Activated CD8-positive, alpha-beta T cell treated with anti-CD3 and anti-CD28 coated beads for 36 hours (primary cell): ENCODE results near the gene KATNB1. TPM values are rescaled to one million over a fixed set of nuclear protein-coding genes. Genes with fewer than 3 reads are reported as not detected.

Experiments used
- ATAC-seq: fragments of 200-7000 bp; cut with Tn5 transposase; one replicate; pipeline ENCODE4 v1.10.0; 2021; ENCODE audit warnings: mild to moderate bottlenecking, moderate library complexity
- CTCF ChIA-PET: fragments of 350-600 bp; sonication (Branson Sonifier 250); formaldehyde crosslinking; loops from one replicate; lab custom pipeline; 2021; ENCODE audit warnings: antibody characterized with exemption; lab: Charles Lee
- POLR2A ChIA-PET: fragments of 350-600 bp; sonication (Branson Sonifier 250); formaldehyde crosslinking; loops from one replicate; lab custom pipeline; 2021; ENCODE audit warnings: antibody characterized with exemption; lab: Charles Lee
- DNase-seq: peaks from one replicate; pipeline ENCODE4 v3.0.0-alpha.2; 2020
- H3K27ac Mint-ChIP-seq: one replicate; pipeline ENCODE4 v1.8.0; 2021; ENCODE audit warnings: mild to moderate bottlenecking, mixed read lengths
- H3K27me3 Mint-ChIP-seq: one replicate; pipeline ENCODE4 v1.8.0; 2021; ENCODE audit warnings: mixed read lengths
- H3K36me3 Mint-ChIP-seq: one replicate; pipeline ENCODE4 v1.8.0; 2021; ENCODE audit warnings: low read depth, mixed read lengths
- H3K4me1 Mint-ChIP-seq: one replicate; pipeline ENCODE4 v1.8.0; 2021; ENCODE audit warnings: low read depth, mixed read lengths
- H3K4me3 Mint-ChIP-seq: one replicate; pipeline ENCODE4 v1.8.0; 2021; ENCODE audit warnings: mild to moderate bottlenecking, moderate library complexity, mixed read lengths
- H3K9me3 Mint-ChIP-seq: one replicate; pipeline ENCODE4 v1.8.0; 2021; ENCODE audit warnings: mixed read lengths
- intact Hi-C: fragments of 100-400 bp; cut with micrococcal nuclease; formaldehyde crosslinking; loops from one replicate; pipeline ENCODE4 v1.10.0; 2022
- total RNA-seq, 2 experiments: library from RNA; stranded (reverse); gene quantifications; one replicate each; pipeline ENCODE4 v1.2.3, GENCODE V29; 2021
- TF ChIP-seq, protein P1 (sequence below): fragments of 200-600 bp; IDR thresholded peaks from one replicate; pipeline ENCODE4 v1.8.0; 2022; ENCODE audit warnings: antibody characterized with exemption, mild to moderate bottlenecking

The KATNB1 gene
- total RNA-seq, 2 experiments from 2014 or later: 35.1 to 39.6 TPM

DNA sequence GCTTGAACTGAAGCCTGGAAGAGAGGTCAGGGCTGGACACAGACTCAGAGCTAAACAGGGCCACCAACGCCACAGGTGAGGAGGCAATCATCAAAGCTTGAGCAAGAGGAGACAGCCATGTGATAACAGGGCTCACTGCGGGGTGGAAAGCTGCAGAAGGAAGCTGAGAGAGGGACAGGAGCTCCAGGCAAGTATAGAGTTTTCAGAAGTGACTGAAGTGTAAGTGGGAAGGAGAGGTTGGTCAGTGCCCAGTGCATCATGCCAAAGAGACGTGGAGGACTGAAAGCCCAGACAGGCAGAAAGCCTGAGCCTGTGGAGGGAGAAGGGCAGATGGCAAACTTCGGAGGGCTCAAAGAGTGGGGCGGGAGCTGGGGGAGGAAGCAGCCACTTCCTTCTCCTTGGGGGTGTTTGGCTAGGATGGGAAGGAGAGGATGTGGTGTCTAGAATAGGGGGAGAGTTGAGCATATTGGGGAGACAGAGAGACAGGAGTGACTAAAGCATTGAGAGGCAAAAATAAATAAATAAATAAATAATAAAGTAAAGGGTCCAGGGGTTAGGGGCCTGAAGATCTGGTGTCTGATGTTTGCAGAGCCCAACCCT is 64.1 kb downstream of the KATNB1 start:
- H3K4me3 Mint-ChIP-seq: no peak overlapping the region
- TF ChIP-seq, protein P1, sequence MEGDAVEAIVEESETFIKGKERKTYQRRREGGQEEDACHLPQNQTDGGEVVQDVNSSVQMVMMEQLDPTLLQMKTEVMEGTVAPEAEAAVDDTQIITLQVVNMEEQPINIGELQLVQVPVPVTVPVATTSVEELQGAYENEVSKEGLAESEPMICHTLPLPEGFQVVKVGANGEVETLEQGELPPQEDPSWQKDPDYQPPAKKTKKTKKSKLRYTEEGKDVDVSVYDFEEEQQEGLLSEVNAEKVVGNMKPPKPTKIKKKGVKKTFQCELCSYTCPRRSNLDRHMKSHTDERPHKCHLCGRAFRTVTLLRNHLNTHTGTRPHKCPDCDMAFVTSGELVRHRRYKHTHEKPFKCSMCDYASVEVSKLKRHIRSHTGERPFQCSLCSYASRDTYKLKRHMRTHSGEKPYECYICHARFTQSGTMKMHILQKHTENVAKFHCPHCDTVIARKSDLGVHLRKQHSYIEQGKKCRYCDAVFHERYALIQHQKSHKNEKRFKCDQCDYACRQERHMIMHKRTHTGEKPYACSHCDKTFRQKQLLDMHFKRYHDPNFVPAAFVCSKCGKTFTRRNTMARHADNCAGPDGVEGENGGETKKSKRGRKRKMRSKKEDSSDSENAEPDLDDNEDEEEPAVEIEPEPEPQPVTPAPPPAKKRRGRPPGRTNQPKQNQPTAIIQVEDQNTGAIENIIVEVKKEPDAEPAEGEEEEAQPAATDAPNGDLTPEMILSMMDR: no peak
- DNase-seq (no peak), ATAC-seq (no peak)
- no peaks in the 10 kb centered on the region for H3K9me3 Mint-ChIP-seq
- no peaks in the 10 kb centered on the region for H3K36me3 Mint-ChIP-seq
- intact Hi-C loops: no loop called here
- no peak overlapping the region for H3K27ac Mint-ChIP-seq
- ChIA-PET CTCF (interaction anchor here (0.6 to 1.3 kb wide), 3 partner anchors 11 to 200 kb away, joined by 3 to 4 read pairs (median 3); no protein-coding TSS in a partner anchor), POLR2A (interaction anchor here (2.2 kb wide), 1 partner anchor 11 kb away, joined by 5 read pairs; no protein-coding TSS in a partner anchor)
- peaks cover 27% of the 10 kb centered on the region for H3K27me3 Mint-ChIP-seq
- H3K4me1 Mint-ChIP-seq: peaks cover 23% of the 10 kb centered on the region

- ChIA-PET CTCF (interaction anchor here (1.3 kb wide), 1 partner anchor 199 kb away, joined by 4 read pairs; no protein-coding TSS in a partner anchor), POLR2A (interaction anchor here (2.2 kb wide), 1 partner anchor 10 kb away, joined by 5 read pairs; no protein-coding TSS in a partner anchor)
- TF ChIP-seq, protein P1: no peak
- Mint-ChIP-seq H3K9me3 (no peaks in the 10 kb centered on the region), H3K27me3 (peaks cover 27% of the 10 kb centered on the region), H3K27ac (no peak overlapping the region), H3K36me3 (no peaks in the 10 kb centered on the region), H3K4me3 (no peak overlapping the region), H3K4me1 (peaks cover 23% of the 10 kb centered on the region)
- ATAC-seq (no peak), DNase-seq (no peak)
- intact Hi-C loops: no loop called here
Observed at GRCh38 chr16:57800200-57801097, 64.9 kb downstream of the KATNB1 start.

GRCh38 chr16:57801098-57801808 is 65.7 kb downstream of the KATNB1 start:
- H3K4me1 Mint-ChIP-seq: peaks cover 23% of the 10 kb centered on the region

DNA sequence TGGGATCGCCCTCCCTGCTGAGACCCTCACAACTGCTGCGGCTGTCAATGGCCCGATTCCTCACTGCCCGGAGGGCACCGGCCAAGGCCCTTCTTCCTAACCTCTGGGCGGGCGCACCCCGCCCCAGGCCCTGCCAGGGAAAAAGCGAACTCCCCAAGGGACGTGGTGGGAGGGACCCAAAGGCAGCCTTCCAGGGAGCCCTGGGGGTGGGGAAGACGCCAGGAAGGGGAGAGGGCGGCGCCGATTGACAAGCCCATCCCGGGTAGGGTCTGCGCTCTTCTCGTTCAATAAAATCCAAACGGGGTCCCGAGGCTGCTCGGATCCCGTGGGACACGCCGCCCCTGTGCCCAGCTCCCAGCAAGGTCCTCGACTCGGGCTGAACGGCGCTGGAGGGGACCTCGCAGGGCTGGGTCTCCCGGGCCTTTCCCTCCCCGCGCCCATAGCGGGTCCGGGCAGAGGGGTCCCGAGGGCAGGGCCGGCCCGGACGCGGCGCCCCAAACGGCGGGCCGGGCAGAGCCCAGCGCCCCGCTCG is 66.3 kb downstream of the KATNB1 start:
- no peaks in the 10 kb centered on the region for H3K36me3 Mint-ChIP-seq
- TF ChIP-seq, protein P1: no peak
- ATAC-seq (no peak), DNase-seq (no peak)
- ChIA-PET POLR2A (interaction anchor here (0.6 to 1.0 kb wide), 2 partner anchors 76 to 462 kb away, joined by 3 read pairs; no protein-coding TSS in a partner anchor), CTCF (interaction anchor here (0.9 to 1.0 kb wide), 2 partner anchors 9 to 44 kb away, joined by 3 read pairs; no protein-coding TSS in a partner anchor)
- intact Hi-C loops: no loop called here
- no peak overlapping the region for H3K27ac Mint-ChIP-seq
- no peaks in the 10 kb centered on the region for H3K9me3 Mint-ChIP-seq
- peaks cover 31% of the 10 kb centered on the region for H3K27me3 Mint-ChIP-seq
- H3K4me3 Mint-ChIP-seq: no peak overlapping the region
- peaks cover 25% of the 10 kb centered on the region for H3K4me1 Mint-ChIP-seq

More at GRCh38 chr16:57801098-57801808, 65.7 kb downstream of the KATNB1 start:
- intact Hi-C loops: no loop called here
- H3K36me3 Mint-ChIP-seq: no peaks in the 10 kb centered on the region
- H3K9me3 Mint-ChIP-seq: no peaks in the 10 kb centered on the region
- no peak overlapping the region for H3K4me3 Mint-ChIP-seq
- no peak for DNase-seq
- ChIA-PET CTCF (interaction anchor here (0.9 to 1.3 kb wide), 3 partner anchors 10 to 198 kb away, joined by 3 to 4 read pairs (median 3); no protein-coding TSS in a partner anchor), POLR2A (interaction anchor here (0.6 to 2.2 kb wide), 3 partner anchors 9 to 461 kb away, joined by 3 to 5 read pairs (median 3); no protein-coding TSS in a partner anchor)
- TF ChIP-seq, protein P1: no peak
- H3K27me3 Mint-ChIP-seq: peaks cover 30% of the 10 kb centered on the region
- ATAC-seq: no peak
- no peak overlapping the region for H3K27ac Mint-ChIP-seq
